ENCODE results near the gene MORN1.
"Not testable (repeated sequence)": the region's sequence is repeated elsewhere in the genome, so short reads cannot be mapped to it uniquely, and the experiment has no call there.

Gene MORN1

DNA sequence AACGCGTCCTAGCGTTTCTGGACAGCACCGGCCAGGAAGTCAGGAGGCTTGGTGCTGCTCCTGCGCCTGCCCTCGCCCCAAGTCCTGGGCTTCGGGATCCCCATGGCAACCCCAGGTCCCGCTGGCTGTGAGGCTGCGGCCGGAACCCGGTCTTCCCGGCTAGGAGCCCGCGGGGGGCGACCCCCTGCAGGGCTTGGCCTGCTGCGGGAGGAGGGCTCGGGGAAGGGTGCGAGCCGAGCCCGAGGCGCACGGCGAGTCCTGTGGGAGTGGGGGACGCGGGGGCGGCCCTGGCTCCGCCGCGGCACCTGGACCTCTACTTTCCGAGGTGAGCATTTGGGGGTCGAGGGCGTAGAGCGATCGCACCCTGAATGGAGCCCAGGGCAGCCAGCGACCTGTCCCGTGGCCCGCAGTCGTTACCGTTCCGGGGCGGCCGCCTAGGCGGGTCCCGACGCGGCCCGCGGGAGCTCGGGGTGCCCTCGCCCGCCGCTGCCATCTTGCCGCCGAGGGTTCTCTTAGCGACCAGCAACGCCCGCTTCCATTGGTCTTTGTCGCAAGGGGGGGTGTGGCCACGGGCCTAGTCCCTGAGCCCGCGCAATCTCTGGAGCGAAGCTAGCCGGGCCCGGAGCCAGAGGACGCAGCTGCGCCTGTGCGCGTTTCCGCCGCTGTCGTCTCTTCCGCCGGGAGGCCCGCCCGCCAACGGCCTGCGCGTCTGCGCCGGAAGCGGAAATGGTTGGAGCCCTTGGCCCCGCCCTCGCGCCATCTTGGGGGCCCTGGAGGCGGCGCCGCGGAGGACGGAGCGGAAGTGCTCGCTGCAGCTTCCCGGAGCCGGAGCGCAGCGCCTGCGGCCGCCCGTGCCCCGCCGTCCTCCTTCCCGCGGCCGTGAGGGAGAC, at the start of gene MORN1, which contains the start of gene RER1:
MORN1 (minus strand) TSS at position 514 of the 890 bp plus-strand sequence; CDS start at position 493, 21 bp downstream.
RER1 (plus strand) TSS at position 801 of the 890 bp plus-strand sequence. CDS start 3,950 bp downstream, outside the sequence.
- Histone ChIP-seq H3K27ac (peak within 1 kb of the TSS; percentile 74 to 89), H3K4me3 (peak within 1 kb of the TSS; percentile 87 to 99), H3K27me3 (no peaks in the 10 kb centered on the region), H3K36me3 (peaks cover 5 to 49% (median 14%) of the 10 kb centered on the region in 3 donors), H3K4me1 (peaks cover 4 to 45% (median 34%) of the 10 kb centered on the region in 4 donors), H3K9me3 (no peaks in the 10 kb centered on the region)
- peak; percentile 98 to 99 for DNase-seq
- intact Hi-C loops (cut with DNase I; ENCODE audit: low total_unique reads), result loop anchor here (5.0 kb wide), 2 partner anchors 136 to 166 kb away; partner anchors contain the start of genes PANK4 and TNFRSF14
- TF ChIP-seq, protein P1, sequence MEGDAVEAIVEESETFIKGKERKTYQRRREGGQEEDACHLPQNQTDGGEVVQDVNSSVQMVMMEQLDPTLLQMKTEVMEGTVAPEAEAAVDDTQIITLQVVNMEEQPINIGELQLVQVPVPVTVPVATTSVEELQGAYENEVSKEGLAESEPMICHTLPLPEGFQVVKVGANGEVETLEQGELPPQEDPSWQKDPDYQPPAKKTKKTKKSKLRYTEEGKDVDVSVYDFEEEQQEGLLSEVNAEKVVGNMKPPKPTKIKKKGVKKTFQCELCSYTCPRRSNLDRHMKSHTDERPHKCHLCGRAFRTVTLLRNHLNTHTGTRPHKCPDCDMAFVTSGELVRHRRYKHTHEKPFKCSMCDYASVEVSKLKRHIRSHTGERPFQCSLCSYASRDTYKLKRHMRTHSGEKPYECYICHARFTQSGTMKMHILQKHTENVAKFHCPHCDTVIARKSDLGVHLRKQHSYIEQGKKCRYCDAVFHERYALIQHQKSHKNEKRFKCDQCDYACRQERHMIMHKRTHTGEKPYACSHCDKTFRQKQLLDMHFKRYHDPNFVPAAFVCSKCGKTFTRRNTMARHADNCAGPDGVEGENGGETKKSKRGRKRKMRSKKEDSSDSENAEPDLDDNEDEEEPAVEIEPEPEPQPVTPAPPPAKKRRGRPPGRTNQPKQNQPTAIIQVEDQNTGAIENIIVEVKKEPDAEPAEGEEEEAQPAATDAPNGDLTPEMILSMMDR (IDR thresholded peaks at IDR 0.05), result no peak

DNA sequence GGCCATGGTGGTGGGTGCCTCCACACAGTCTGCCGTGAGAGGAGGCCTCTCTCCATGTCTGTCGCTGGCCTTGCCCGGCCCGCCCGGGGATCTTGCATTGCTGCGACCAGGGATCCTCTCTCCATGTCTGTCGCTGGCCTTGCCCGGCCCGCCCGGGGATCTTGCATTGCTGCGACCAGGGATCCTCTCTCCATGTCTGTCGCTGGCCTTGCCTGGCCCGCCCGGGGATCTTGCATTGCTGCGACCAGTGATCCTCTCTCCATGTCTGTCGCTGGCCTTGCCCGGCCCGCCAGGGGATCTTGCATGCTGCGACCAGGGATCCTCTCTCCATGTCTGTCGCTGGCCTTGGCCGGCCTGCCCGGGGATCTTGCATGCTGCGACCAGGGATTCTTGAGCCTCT, 49.0 kb upstream of the MORN1 start:
- H3K4me3 ChIP-seq; intact Hi-C loops (cut with DNase I; ENCODE audit: low total_unique reads); H3K4me1 ChIP-seq; H3K9me3 ChIP-seq; H3K36me3 ChIP-seq; H3K27ac ChIP-seq: not testable (repeated sequence)
- peak in 1 of 2 donors; percentile 72 for DNase-seq
- H3K27me3 ChIP-seq, result peaks cover 0 to 89% of the 10 kb centered on the region in 2 donors

DNA sequence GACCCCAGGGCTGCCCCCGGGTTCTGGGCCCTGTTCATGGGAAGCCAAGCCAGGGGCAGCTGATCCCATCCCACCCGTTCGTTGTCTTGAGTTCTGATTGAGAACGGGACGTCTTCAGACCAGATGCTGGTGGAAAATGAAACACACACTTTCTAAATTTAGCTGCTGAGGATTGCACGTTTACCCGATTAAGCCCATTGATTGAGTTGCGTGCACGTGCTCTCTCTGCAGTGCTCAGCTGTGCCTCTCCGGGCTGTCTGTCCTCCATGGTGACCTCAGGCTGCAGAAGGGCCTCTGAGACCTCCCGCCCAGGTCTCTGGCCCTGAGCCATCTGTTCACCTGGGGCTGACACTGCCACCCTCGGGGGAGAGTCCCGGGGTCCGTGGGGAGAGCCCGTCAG, 48.0 kb upstream of the MORN1 start:
- H3K27me3 ChIP-seq, result peaks cover 0 to 89% of the 10 kb centered on the region in 2 donors
- TF ChIP-seq, protein P1 (IDR thresholded peaks at IDR 0.05), result no peak
- H3K27ac ChIP-seq, result no peak overlapping the region
- intact Hi-C loops (cut with DNase I; ENCODE audit: low total_unique reads), result loop anchor here (5.0 kb wide), 1 partner anchor 63 kb away; no protein-coding TSS in a partner anchor
- DNase-seq, result no peak
- H3K4me1 ChIP-seq, result peaks cover 0 to 6% (median 3%) of the 10 kb centered on the region in 4 donors
- H3K4me3 ChIP-seq, result no peak overlapping the region
- no peaks in the 10 kb centered on the region for H3K36me3 ChIP-seq
- no peaks in the 10 kb centered on the region for H3K9me3 ChIP-seq

DNA sequence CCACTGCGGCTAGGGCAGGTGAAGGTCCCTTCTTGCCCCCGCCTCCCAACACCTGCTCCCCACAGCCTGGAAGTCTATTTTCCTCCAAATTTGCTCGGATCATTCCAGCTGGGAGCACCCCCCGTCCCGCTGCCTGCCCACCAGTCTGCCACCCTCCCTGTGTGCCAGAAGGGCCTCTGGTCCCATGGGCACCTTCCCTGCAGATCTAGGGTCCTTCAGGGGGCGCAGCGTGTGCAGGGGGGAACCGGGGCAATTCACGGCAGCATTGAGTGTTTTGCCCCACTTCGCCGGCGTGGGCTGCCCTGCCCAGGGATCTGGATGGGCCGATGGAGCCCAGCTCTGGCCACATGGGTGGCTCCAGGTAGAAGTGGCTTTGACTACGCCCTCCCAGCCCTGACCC, 47.3 kb upstream of the MORN1 start:
- H3K9me3 ChIP-seq, result no peaks in the 10 kb centered on the region
- TF ChIP-seq, protein P1 (IDR thresholded peaks at IDR 0.05), result no peak
- peaks cover 0 to 6% (median 3%) of the 10 kb centered on the region in 4 donors for H3K4me1 ChIP-seq
- no peak overlapping the region for H3K27ac ChIP-seq
- no peaks in the 10 kb centered on the region for H3K36me3 ChIP-seq
- intact Hi-C loops (cut with DNase I; ENCODE audit: low total_unique reads), result loop anchor here (5.0 kb wide), 1 partner anchor 64 kb away; no protein-coding TSS in a partner anchor
- H3K27me3 ChIP-seq, result peaks cover 0 to 89% of the 10 kb centered on the region in 2 donors
- H3K4me3 ChIP-seq, result no peak overlapping the region
- no peak for DNase-seq

DNA sequence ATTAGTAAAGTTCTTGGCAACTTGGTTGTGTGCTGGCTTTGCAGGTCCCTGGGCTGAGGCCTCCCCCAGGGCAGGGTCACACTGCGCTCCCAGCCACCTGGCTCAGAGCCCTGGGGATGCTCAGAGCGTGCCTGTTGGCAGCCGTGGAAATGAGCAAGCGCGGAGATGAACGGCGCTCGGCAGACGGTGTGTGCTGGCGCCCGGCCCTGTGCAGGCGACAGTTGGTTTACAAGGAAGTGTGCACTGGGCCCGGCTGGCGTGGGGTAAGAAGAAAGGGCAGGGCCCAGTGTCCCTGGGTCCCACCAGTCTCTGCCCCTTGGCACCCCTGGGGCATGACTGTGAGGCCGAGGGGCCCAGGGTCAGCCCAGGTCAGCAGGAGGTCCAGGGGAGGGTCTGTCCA, 46.7 kb upstream of the MORN1 start:
- no peak overlapping the region for H3K4me3 ChIP-seq
- H3K27me3 ChIP-seq, result peaks cover 0 to 89% of the 10 kb centered on the region in 2 donors
- TF ChIP-seq, protein P1 (IDR thresholded peaks at IDR 0.05), result no peak
- DNase-seq, result no peak
- intact Hi-C loops (cut with DNase I; ENCODE audit: low total_unique reads), result loop anchor here (5.0 kb wide), 1 partner anchor 64 kb away; no protein-coding TSS in a partner anchor
- no peaks in the 10 kb centered on the region for H3K9me3 ChIP-seq
- no peaks in the 10 kb centered on the region for H3K36me3 ChIP-seq
- H3K4me1 ChIP-seq, result peaks cover 0 to 1% (median under 1%) of the 10 kb centered on the region in 4 donors
- H3K27ac ChIP-seq, result no peak overlapping the region

DNA sequence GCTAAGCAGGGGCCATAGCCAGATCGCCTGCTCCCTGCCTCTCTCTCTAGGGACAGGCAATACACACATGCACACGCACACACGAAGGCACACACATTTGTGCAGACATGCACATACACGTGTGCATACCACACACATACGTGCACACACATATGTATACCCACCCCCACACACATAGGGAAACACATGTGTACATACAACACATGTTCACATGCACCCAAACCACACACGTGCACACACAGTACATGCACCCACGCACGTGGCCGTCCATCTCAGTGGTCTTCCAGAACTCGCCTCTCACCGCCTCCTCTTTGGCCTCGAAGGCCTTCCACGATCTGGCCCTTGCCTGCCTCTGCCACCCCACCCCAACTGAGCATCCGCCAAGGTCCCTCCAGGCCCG, 46.3 kb upstream of the MORN1 start:
- Histone ChIP-seq H3K4me1 (no peaks in the 10 kb centered on the region), H3K27ac (no peak overlapping the region), H3K4me3 (no peak overlapping the region), H3K27me3 (peaks cover 0 to 89% of the 10 kb centered on the region in 2 donors), H3K36me3 (no peaks in the 10 kb centered on the region), H3K9me3 (no peaks in the 10 kb centered on the region)
- TF ChIP-seq, protein P1 (IDR thresholded peaks at IDR 0.05), result no peak
- intact Hi-C loops (cut with DNase I; ENCODE audit: low total_unique reads), result loop anchor here (5.0 kb wide), 1 partner anchor 65 kb away; no protein-coding TSS in a partner anchor
- no peak for DNase-seq
